OCI-LY7 (cell line): ENCODE measurements around the gene MAST2. TPM values are rescaled to one million over a fixed set of nuclear protein-coding genes. Genes with fewer than 3 reads are reported as not detected.

Experiments
- BruUV-seq: library from RNA; stranded (reverse); fragments of 400-500 nt; replicated peaks from 2 replicates; lab custom pipeline; 2021; lab: Mats Ljungman, UMichigan
- CTCF ChIA-PET: fragments of 300-600 bp; sonication (Branson Sonifier 250); formaldehyde crosslinking; loops from one replicate; lab custom pipeline; 2022; ENCODE audit warnings: antibody characterized with exemption; ENCODE audit not compliant: unreplicated experiment; lab: Charles Lee
- POLR2A ChIA-PET: fragments of 300-600 bp; sonication (Branson Sonifier 250); formaldehyde crosslinking; loops from one replicate; lab custom pipeline; 2022; ENCODE audit warnings: antibody characterized with exemption; lab: Charles Lee
- DNase-seq: peaks from one replicate; pipeline ENCODE4 v3.0.0-alpha.2; 2015; ENCODE audit warnings: low spot score
- H2AFZ ChIP-seq: fragments of 200-600 bp; sonication (generic), shearing (Covaris generic); 2 replicates; pipeline ENCODE4 v1.6.1; 2014; ENCODE audit warnings: mild to moderate bottlenecking, antibody characterized with exemption, low read length, moderate library complexity
- H3K27ac ChIP-seq: fragments of 200-600 bp; sonication (generic); 2 replicates; pipeline ENCODE4 v1.5.1; 2014; ENCODE audit warnings: mixed run types, low read depth, mild to moderate bottlenecking, moderate library complexity, low read length, inconsistent platforms; ENCODE audit not compliant: poor library complexity, severe bottlenecking
- H3K36me3 ChIP-seq: fragments of 200-600 bp; sonication (generic); 2 replicates; pipeline ENCODE4 v1.6.1; 2014; ENCODE audit warnings: mild to moderate bottlenecking, antibody characterized with exemption, low read length, moderate library complexity, mixed read lengths; ENCODE audit not compliant: insufficient read depth
- H3K4me1 ChIP-seq: fragments of 200-600 bp; sonication (generic); 2 replicates; pipeline ENCODE4 v1.5.1; 2014; ENCODE audit warnings: mild to moderate bottlenecking, low read length; ENCODE audit not compliant: insufficient read depth, poor library complexity, severe bottlenecking
- H3K4me2 ChIP-seq: fragments of 200-600 bp; sonication (generic); 2 replicates; pipeline ENCODE4 v1.6.1; 2014; ENCODE audit warnings: mild to moderate bottlenecking, low read length
- H3K4me3 ChIP-seq: fragments of 200-600 bp; sonication (generic); 2 replicates; pipeline ENCODE4 v1.5.1; 2014; ENCODE audit warnings: mild to moderate bottlenecking, low read depth, low read length; ENCODE audit not compliant: poor library complexity, severe bottlenecking
- H3K79me2 ChIP-seq: fragments of 200-600 bp; sonication (generic); 2 replicates; pipeline ENCODE4 v1.6.1; 2016; ENCODE audit warnings: low read depth, mild to moderate bottlenecking, low read length, moderate library complexity, mixed read lengths; ENCODE audit not compliant: insufficient read depth
- H3K9me2 ChIP-seq: fragments of 200-600 bp; sonication (generic); 2 replicates; pipeline ENCODE4 v1.6.1; 2016; ENCODE audit warnings: mild to moderate bottlenecking, low read length, mixed read lengths; ENCODE audit not compliant: insufficient read depth
- H3K9me3 ChIP-seq: fragments of 200-600 bp; sonication (generic); 2 replicates; pipeline ENCODE4 v1.6.1; 2014; ENCODE audit warnings: mild to moderate bottlenecking, mixed run types, low read length, mixed read lengths
- H4K20me1 ChIP-seq: fragments of 200-600 bp; sonication (generic); 2 replicates; pipeline ENCODE4 v1.6.1; 2014; ENCODE audit warnings: mild to moderate bottlenecking, antibody characterized with exemption, low read length, moderate library complexity, mixed read lengths; ENCODE audit not compliant: insufficient read depth
- CTCF ChIP-seq: fragments of 200-600 bp; sonication (generic); conservative IDR thresholded peaks from 2 replicates; pipeline ENCODE4 v1.5.1; 2014; ENCODE audit warnings: mild to moderate bottlenecking, antibody characterized with exemption, low read length, moderate library complexity, mixed read lengths
- EZH2phosphoT487 ChIP-seq: fragments of 200-600 bp; sonication (generic); IDR thresholded peaks from 2 replicates; pipeline ENCODE4 v1.6.1; 2018; ENCODE audit warnings: low read depth, borderline replicate concordance, mild to moderate bottlenecking, mixed run types, antibody characterized with exemption, low read length, moderate library complexity, mixed read lengths
- intact Hi-C: fragments of 100-400 bp; cut with micrococcal nuclease; formaldehyde crosslinking; loops from one replicate; pipeline ENCODE4 v1.10.0; 2022; ENCODE audit not compliant: unreplicated experiment
- total RNA-seq, 2 experiments: library from RNA; depleted of rRNA in 1 of 2; stranded (reverse); fragments of >200 nt in 1 of 2; shearing (Covaris generic) in 1 of 2; gene quantifications; 2 replicates each; pipeline ENCODE4 v1.2.3, GENCODE V29; 2014 to 2022

MAST2 gene
- total RNA-seq, 2 experiments from 2014 or later = 32.1 to 67.2 TPM

GRCh38 chr1:45846931-45847330 is 43.5 kb downstream of the MAST2 start:
- ChIA-PET CTCF (no interaction called here), POLR2A (interaction anchor here (0.7 to 1.2 kb wide), 3 partner anchors 16 to 1552 kb away, joined by 3 read pairs; partner anchors contain the start of gene PRDX1)
- no peaks in the 10 kb centered on the region for H4K20me1 ChIP-seq
- no peak for TF ChIP-seq EZH2phosphoT487
- TF ChIP-seq CTCF = no peak
- intact Hi-C loops = no loop called here
- H3K27ac ChIP-seq = no peak overlapping the region
- DNase-seq = no peak
- H3K9me2 ChIP-seq = no peaks in the 10 kb centered on the region
- H3K4me1 ChIP-seq = peaks cover 30% of the 10 kb centered on the region
- no TSS peak for BruUV-seq
- H3K4me2 ChIP-seq = no peak overlapping the region
- peaks cover 44% of the 10 kb centered on the region for H3K36me3 ChIP-seq
- H2AFZ ChIP-seq = no peak overlapping the region
- H3K79me2 ChIP-seq = peaks cover 64% of the 10 kb centered on the region
- no peak overlapping the region for H3K4me3 ChIP-seq
- H3K9me3 ChIP-seq = peaks cover 10% of the 10 kb centered on the region; the same call in 1 of the 2 replicates

- Histone ChIP-seq H4K20me1 (no peaks in the 10 kb centered on the region), H2AFZ (no peak overlapping the region), H3K9me2 (no peaks in the 10 kb centered on the region), H3K9me3 (peaks cover 10% of the 10 kb centered on the region; the same call in 1 of the 2 replicates), H3K79me2 (peaks cover 59% of the 10 kb centered on the region), H3K36me3 (peaks cover 44% of the 10 kb centered on the region), H3K4me2 (no peak overlapping the region), H3K27ac (no peak overlapping the region), H3K4me3 (no peak overlapping the region), H3K4me1 (peaks cover 18% of the 10 kb centered on the region)
- no peak for DNase-seq
- intact Hi-C loops = no loop called here
- TF ChIP-seq EZH2phosphoT487 (no peak), CTCF (no peak)
- ChIA-PET CTCF (no interaction called here), POLR2A (no interaction called here)
- BruUV-seq = no TSS peak
Observed at GRCh38 chr1:45848097-45848496, 44.7 kb downstream of the MAST2 start.

- H3K36me3 ChIP-seq = peaks cover 44% of the 10 kb centered on the region
- no peak overlapping the region for H3K4me2 ChIP-seq
- no peaks in the 10 kb centered on the region for H4K20me1 ChIP-seq
- intact Hi-C loops = no loop called here
- no peak overlapping the region for H2AFZ ChIP-seq
- H3K4me3 ChIP-seq = no peak overlapping the region
- peaks cover 58% of the 10 kb centered on the region for H3K79me2 ChIP-seq
- no peaks in the 10 kb centered on the region for H3K9me2 ChIP-seq
- H3K9me3 ChIP-seq = peaks cover 10% of the 10 kb centered on the region; the same call in 1 of the 2 replicates
- BruUV-seq = no TSS peak
- DNase-seq = no peak
- H3K4me1 ChIP-seq = peaks cover 12% of the 10 kb centered on the region
- no peak overlapping the region for H3K27ac ChIP-seq
- ChIA-PET POLR2A (interaction anchor here (0.7 kb wide), 1 partner anchor 134 kb away, joined by 3 read pairs; no protein-coding TSS in a partner anchor), CTCF (no interaction called here)
- TF ChIP-seq CTCF (no peak), EZH2phosphoT487 (no peak)
Observed at GRCh38 chr1:45848714-45849113, 45.3 kb downstream of the MAST2 start.
